H1 (cell line): ENCODE results near the gene CDH12.

Experiments used
- BRCA1 ChIP-seq: IDR thresholded peaks from 2 replicates; pipeline ENCODE4 v1.6.1; 2012; ENCODE audit warnings: low read depth, low read length, improper control_type of control experiment
- CBX8 ChIP-seq: fragments of 300-800, 300-1000 bp; sonication (generic); IDR thresholded peaks from 2 replicates; pipeline ENCODE4 v1.7.1; 2016; ENCODE audit warnings: low read depth, low read length, borderline replicate concordance
- CEBPB ChIP-seq: IDR thresholded peaks from 2 replicates; pipeline ENCODE4 v1.6.1; 2012; ENCODE audit warnings: low read depth, low read length
- HDAC2 ChIP-seq, 2 experiments: fragments of 300-600 bp in 1 of 2; sonication (generic) in 1 of 2; IDR thresholded peaks; 2 replicates each; pipeline ENCODE4 v1.6.1; 2011 to 2012; ENCODE audit warnings: low read depth in 2 of 2, low read length in 2 of 2, mild to moderate bottlenecking in 2 of 2, moderate library complexity in 2 of 2, borderline replicate concordance in 1 of 2, inconsistent platforms in 1 of 2
- POLR2A ChIP-seq, 2 experiments: IDR thresholded peaks; 1 replicate in 1 of 2; 2 replicates in 1 of 2; pipeline ENCODE4 v1.6.1; 2011; ENCODE audit warnings: low read depth in 2 of 2, low read length in 2 of 2, mild to moderate bottlenecking in 2 of 2; ENCODE audit errors: control extremely low read depth in 1 of 2
- POLR2AphosphoS5 ChIP-seq: IDR thresholded peaks from 2 replicates; pipeline ENCODE4 v1.6.1; 2011; ENCODE audit warnings: low read depth, low read length
- TF ChIP-seq, protein P1 (sequence below), 3 experiments: IDR thresholded peaks; 1 replicate in 2 of 3; 2 replicates in 1 of 3; pipeline versions ENCODE4 v1.5.1 to v1.6.1; 2011; ENCODE audit warnings: low read length in 3 of 3, mild to moderate bottlenecking in 3 of 3, inconsistent platforms in 2 of 3, low read depth in 1 of 3, moderate library complexity in 1 of 3; ENCODE audit not compliant: insufficient read depth in 1 of 3; ENCODE audit errors: control extremely low read depth in 1 of 3
- TF ChIP-seq, protein P2 (sequence below): IDR thresholded peaks from 2 replicates; pipeline ENCODE4 v1.6.1; 2012; ENCODE audit warnings: inconsistent platforms

DNA sequence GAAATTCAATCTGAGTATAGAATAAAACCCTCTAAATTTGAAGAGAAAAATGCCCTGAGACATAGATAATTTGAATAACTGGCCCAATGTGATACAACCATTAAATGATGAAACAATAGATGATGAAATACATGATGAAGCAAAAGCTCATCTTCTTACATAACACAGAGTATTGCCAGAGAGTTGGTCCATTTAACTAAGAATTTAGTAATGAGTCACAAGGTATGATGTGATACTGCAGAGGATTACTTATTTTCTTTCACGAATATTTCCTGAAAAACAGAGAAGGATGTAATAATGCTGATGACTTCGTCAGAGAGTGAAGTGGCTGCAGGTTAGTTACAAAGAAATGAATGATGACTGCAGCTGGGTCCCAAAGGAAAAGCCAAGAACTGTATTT is 379.3 kb downstream of the CDH12 start:
- no peak for TF ChIP-seq POLR2A (IDR thresholded peaks at IDR 0.05; ENCODE audit: control extremely low read depth in 1 of 2, low read depth in 2 of 2, low read length in 2 of 2)
- TF ChIP-seq BRCA1, result no peak
- TF ChIP-seq, protein P1, sequence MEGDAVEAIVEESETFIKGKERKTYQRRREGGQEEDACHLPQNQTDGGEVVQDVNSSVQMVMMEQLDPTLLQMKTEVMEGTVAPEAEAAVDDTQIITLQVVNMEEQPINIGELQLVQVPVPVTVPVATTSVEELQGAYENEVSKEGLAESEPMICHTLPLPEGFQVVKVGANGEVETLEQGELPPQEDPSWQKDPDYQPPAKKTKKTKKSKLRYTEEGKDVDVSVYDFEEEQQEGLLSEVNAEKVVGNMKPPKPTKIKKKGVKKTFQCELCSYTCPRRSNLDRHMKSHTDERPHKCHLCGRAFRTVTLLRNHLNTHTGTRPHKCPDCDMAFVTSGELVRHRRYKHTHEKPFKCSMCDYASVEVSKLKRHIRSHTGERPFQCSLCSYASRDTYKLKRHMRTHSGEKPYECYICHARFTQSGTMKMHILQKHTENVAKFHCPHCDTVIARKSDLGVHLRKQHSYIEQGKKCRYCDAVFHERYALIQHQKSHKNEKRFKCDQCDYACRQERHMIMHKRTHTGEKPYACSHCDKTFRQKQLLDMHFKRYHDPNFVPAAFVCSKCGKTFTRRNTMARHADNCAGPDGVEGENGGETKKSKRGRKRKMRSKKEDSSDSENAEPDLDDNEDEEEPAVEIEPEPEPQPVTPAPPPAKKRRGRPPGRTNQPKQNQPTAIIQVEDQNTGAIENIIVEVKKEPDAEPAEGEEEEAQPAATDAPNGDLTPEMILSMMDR (IDR thresholded peaks at IDR 0.05; ENCODE audit: control extremely low read depth in 1 of 3, insufficient read depth in 1 of 3, low read depth in 1 of 3, low read length in 3 of 3), result no peak
- TF ChIP-seq, protein P2, sequence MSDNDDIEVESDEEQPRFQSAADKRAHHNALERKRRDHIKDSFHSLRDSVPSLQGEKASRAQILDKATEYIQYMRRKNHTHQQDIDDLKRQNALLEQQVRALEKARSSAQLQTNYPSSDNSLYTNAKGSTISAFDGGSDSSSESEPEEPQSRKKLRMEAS, result no peak
- no peak for TF ChIP-seq POLR2AphosphoS5
- TF ChIP-seq HDAC2 (IDR thresholded peaks at IDR 0.05; ENCODE audit: borderline replicate concordance in 1 of 2, low read depth in 2 of 2, low read length in 2 of 2), result no peak
- no peak for TF ChIP-seq CEBPB
- no peak for TF ChIP-seq CBX8
